ENCODE results near the gene IL1RAPL1.

IL1RAPL1 gene

DNA sequence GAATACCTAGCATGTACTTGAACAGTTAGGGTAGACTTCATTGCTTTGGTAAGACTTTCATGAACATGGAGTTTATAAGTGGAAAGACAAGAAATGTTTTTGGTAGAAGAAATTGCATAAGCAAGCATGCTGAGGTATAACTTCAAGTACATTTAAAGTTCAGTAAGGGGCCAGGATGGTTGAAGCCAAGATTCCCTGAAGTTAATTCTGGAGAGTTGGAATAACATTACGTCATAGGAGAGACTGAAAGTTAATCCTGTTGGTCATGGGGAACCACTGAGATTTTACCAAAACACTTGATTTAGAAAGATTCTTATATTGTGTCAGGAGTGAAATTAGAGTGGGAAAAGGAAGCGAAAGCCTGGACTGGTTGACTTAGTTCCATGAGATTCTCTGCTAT is 860.6 kb downstream of the IL1RAPL1 start:
- intact Hi-C loops (cut with DNase I): no loop called here
- DNase-seq: no peak

DNA sequence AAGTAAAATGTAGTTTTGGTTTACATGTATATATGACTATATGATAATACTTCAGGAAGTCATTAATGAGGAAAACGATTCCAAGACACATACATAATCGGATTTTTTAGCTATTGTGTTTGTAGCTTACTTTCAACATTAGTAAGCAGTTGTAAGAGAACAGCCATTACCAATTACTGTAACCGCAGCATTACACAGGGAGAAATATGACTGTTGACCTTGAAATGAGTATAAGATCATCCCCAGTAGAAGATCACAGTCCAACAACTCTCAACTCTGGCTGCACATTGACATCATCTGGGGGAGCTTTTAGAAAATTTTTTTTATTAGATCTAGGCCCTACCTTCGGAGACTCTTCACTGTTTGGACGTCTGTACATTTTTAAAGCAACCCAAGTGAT is 866.1 kb downstream of the IL1RAPL1 start:
- intact Hi-C loops (cut with DNase I): no loop called here
- DNase-seq: no peak

DNA sequence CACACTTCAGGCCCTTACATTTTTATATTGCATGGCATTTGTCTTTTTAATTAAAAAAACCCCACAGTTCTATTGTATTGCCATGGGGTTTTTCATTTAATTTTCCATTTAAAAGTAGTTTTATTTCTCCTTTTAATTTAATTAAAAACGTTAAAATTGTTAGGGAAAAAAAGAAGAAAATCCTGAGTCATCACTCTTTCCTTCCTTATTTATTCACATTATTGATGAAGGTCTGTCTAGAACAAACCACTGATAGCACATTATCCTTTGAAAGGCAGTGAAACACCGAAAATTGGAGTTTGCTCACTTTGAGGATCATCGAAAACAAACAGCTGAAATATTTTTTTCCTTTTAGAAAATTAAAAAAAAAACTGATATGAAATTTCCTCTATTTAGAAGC is 868.5 kb downstream of the IL1RAPL1 start:
- DNase-seq: no peak
- intact Hi-C loops (cut with DNase I): no loop called here

DNA sequence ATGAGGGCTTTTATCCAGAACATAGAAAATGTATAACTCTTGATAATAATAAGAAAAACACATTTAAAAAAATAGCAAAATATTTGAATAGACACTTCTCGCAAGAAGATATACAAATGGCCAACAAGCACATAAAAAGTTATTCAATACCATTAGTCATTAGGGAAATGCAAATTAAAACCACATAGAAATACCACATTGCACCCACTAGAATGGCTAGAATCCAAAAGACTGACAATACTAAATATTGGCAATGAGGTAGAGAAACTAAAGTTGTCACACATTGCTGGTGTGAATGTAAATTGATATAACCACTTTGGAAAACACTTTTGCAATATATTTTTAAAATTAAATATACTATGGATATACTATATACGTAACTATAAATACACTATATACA is 873.8 kb downstream of the IL1RAPL1 start:
- no peak for DNase-seq
- intact Hi-C loops (cut with DNase I): no loop called here

DNA sequence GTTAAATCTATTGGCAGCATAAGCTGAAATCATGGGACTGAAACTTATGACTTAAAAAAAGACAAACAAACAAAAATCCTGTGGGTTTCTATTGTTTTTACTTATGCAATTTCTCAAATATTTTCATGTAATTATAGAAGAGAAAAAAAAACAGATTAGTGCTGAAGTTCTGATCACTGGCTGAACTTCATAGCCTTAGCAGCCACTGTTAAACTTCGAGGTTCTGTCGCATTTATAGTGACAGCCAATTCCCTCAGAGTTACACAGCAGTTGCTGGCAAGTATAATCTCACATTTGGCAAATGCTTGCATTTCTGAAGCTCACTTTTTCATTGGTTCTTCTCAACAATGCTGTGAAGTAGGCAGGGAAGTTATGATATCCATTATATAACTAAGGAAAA is 879.2 kb downstream of the IL1RAPL1 start:
- no peak for DNase-seq
- intact Hi-C loops (cut with DNase I): no loop called here

DNA sequence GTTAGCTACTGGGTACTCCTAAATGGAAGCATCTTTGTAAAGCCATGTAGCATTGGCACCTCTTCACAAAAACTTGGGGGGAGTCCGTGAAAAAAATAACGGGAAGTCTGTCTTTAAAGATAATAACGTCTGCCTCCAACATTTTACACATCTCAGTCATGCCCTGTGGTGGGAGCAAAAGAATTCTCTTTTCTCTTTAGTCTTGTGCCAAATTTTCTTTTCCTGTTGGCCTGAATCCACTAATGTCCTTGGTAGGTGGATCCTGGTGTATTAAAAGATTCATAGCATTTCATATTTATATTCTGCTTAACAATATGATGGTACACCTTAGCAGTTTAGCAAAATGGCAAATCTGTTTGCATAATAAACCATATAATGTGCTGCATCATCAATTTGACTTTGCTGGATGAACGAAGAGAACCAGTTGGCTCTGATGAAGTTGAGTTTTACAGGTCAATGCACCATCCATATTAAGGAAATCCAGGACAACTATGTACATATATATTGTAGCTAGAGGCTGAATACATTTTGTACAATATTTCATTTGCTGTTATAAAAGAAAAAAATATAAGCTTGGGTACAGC is 881.8 kb downstream of the IL1RAPL1 start:
- intact Hi-C loops (cut with DNase I): no loop called here
- DNase-seq: no peak

DNA sequence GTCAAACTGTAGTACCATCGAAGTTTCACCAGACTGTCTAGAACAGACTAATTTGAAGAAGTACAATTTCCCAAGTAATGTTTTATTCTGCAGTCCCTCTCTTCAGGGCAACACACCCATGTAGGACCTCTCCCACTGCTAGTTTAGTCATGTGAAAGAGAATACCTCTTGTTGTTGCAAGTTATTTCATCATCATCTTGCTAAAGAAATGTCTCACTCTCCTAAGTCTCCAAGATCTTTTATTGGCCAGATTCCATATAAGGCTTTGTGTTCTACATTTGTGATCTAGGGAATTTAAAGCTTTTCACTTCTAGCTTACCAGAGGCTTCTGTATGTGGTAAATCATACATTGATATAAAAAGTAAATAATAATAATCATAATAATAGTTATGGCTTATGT is 882.8 kb downstream of the IL1RAPL1 start:
- DNase-seq: no peak
- intact Hi-C loops (cut with DNase I): no loop called here

DNA sequence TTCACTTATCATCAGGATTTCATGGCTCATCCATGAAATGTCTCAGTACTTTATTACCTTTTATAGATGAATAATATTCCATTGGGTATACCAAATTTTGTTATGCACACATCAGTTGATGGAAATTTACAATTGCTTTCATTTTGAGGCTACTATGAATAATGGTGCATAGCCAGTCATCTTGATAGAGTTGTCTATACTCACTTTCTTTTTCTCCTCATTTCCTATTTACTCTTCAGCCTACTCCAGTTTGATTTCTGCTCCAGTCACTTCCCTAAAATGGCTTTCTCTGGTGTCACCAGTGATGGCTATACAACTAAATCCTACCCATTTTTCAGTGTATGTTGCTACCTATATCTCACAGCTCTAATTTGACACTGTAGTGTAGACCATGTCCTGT is 884.6 kb downstream of the IL1RAPL1 start:
- DNase-seq: no peak
- intact Hi-C loops (cut with DNase I): no loop called here

DNA sequence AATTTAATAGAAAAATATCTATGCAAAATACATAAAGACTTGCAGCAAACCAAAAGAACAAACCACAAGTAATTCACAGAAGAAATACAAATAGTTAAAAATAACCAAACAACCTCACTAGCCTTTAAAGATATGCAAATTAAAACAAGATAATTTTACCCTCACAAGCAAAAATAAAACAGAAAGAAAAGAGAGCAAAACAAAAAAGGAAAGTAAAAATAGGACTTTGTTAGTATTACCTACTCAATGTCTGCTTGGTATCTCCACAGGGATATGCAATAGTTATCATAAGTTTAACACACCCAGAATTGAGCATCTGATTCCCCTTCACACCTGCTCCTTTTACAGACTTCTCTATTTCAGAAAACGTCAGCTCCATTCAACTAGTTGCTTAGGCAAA is 890.6 kb downstream of the IL1RAPL1 start:
- intact Hi-C loops (cut with DNase I): no loop called here
- no peak for DNase-seq

DNA sequence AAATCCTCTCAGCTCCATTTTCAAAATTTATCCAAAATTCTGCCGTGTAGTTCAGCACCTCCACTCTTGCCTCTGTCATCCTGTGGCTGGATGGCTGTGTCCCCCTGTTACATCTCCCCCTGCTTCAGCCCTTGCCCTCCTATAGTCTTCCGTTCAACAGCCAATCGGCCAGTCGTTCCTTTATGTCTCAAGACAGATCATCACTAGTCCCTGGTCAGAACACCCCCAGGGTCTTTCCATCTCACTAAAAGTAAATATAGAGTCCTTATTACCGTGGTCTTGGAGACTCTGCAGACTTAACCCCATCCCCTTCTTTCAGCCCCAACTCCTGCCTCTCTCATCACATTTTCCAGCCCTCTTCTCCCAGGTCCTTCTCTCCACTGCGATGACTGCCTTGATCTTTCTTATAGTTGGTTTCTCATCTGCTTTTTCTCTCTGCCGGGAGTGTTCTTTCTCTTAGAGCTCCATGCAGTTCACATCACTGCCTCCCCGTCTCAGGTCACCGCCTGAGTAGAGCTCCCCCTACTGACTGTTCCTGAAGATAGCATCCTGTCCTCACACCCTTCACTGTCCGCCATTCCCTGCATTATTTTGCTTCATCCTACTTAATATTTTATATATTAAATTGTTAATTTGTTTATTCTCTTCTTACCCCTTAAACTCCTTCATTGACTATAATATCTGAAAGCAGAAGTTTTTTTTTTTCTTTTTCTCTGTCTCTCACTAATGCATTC is 891.3 kb downstream of the IL1RAPL1 start:
- DNase-seq: peak in 12 of 42 donors; percentile 2 to 48 (median 11)
- intact Hi-C loops (cut with DNase I): no loop called here

DNA sequence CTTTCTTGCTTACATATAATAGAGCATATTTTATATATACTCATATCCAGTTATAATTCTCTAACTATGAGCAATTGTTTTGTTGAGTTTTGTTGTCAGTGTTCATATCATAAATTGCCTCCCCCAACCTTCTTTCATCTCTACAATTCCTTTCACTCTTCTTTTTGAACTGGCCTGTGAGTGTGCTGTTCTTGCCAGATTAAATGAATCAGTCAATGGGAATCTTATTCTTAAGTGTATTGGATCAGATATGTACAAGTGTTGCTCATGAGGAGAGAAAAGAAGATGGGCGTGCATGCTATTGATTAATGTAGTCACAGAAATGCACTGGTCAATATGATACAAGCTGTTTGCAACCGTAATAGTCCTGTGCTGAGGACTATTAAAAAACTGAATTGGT is 900.0 kb downstream of the IL1RAPL1 start:
- DNase-seq: no peak

DNA sequence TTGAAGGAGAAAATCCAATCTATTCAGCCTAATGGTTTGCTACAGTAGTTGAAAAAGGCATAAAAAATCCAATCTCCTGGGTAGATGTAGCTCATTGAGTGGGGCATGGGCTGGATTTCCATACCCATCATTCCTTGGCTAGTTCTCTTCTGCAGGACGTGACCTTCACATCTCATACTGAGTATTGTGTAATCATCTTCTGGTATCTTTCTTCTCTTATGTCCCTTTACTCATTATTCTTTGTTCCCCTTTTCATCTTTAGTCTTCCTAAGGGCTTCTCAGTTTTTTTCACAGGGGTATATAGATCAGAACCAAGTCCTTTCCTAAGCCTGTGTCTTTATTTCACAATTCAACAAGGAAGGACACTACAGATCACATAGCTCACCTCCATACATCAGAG is 900.5 kb downstream of the IL1RAPL1 start:
- intact Hi-C loops (cut with DNase I): no loop called here
- no peak for DNase-seq

More for the DNA sequence above, 900.0 kb downstream of the IL1RAPL1 start:
- intact Hi-C loops (cut with DNase I): no loop called here

DNA sequence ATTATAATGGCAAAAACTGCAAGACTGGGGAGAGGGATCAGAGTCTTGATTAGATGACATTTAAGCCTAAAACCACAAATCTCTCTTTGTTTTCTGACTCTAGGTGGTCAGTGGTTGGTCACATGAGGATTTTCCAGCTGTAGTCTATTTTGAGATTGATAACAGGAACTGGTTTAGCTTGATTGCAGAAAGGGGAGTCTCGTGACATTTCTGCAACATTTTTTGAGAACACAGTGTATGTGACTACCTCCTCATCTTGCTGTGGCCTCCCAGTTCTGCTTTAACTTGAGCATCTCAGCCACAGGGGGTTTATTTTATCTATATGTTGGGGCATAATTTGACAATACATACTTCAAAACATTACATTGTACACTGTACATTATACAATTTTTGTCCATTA is 901.7 kb downstream of the IL1RAPL1 start:
- intact Hi-C loops (cut with DNase I): no loop called here
- DNase-seq: no peak

DNA sequence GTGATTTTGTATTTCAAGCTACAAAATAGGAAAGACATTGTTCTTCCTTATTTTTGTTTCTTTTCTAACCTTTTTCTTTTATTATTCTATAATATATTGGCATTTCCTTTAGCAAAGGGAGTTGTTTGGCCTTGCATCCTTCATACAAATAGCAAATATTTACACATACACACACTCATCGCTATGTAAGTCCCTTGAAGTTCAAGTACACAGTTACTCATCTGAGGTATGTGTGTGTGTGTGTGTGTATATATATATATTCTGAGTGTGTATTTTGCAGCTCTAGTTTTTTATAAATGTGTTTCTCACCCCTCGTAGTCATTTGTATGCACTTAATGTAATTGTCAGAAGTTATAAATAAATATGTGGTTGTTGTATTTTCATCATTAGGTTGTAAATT is 903.4 kb downstream of the IL1RAPL1 start:
- intact Hi-C loops (cut with DNase I): no loop called here
- no peak for DNase-seq

DNA sequence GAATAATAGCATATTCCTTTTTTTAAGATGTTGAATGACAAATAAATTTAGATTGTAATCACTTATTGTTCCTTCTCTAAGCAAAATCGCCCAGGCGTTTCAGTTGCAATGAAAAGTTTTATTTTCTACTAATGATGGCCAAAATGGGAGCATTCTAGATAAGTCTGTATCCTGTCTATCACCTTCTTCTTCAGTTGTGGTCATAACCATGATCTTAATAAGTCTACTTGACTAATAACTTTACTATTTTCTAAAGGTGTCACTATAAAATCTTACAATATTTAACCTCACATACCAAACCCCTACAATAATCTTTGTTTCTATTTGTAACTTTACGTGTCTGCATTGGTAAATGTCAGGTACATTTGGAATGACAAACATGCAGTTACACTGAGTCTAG is 904.4 kb downstream of the IL1RAPL1 start:
- no peak for DNase-seq
- intact Hi-C loops (cut with DNase I): no loop called here

DNA sequence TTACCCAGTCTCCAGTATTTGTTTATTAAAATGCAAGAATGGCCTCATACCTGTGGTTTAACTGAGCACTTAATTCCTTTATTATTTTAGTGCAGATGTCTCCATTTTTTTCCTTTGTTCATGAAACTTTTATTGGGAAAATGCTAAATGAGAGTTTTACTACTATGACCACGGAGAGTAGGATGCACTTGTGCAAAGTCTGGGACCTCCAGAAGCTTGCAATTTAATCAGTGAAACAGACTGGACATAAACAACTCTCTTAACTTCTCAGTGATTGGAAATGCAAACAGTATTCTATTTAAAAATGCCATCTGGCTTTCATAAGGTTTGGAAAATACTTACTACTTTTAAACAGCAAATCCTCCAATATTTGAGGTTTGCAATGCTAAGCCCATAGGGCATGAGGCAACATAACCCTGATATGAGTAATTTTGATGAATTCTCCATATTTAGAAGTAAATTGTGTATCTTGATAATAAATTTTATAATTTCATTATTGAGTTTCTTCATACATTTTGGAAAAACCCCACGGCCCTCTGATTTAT is 909.5 kb downstream of the IL1RAPL1 start:
- intact Hi-C loops (cut with DNase I): no loop called here
- DNase-seq: no peak

DNA sequence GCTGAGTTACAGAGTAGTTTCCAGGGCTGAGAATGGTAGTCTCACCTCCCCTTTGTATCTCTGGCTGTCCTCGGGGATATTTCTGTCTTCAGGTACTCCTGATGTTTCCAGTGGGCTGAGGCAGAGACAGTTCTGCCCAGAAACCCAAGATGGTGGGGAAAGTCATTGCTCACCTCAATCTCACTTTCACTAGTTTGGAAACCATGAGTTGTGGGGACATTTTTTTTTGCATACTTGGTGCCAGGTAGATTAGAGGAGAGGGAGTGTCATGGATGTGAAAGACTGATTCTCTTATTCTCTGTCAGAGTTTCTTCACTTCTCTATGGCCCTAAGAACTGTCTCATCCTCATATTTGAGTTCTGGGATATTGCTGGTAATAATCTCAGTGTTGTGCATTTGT is 919.5 kb downstream of the IL1RAPL1 start:
- intact Hi-C loops (cut with DNase I): no loop called here
- no peak for DNase-seq

DNA sequence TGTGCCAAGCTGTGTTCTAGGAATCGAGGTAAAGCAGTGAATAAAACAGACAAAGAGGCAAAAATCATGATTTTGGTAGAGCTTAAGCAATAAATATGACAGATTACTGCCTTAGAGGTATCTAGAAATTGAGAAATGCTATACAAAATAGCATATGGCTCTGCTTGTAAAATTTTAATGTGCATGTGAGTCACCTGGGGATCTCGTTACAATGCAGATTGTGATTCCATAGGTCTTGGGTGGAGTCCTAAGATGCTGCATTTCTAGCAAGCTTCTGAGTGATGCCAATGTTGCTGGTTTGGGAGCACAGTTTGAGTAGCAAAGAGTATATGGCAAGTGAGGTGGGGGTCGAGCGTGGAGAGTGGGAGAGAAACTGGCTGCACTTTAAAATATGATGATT is 930.9 kb downstream of the IL1RAPL1 start:
- DNase-seq: no peak
- intact Hi-C loops (cut with DNase I): no loop called here

DNA sequence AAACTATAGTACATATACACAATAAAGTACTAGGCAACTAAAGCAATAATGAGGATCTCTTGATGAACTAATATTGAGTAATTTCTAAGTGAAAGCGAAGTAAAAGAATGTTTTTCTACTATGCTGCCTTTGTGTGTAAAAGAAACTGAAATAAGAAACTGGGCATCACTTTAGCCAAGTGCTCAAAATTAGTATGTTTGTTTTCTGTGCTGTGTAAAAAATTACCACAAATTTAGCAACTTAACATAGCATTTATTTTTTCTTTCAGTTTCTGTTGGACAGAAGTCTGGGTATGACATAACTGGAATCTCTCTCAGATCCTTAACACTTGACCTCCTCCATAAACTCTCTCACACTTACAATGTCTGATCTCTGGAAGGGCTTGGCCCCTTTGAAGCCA is 941.0 kb downstream of the IL1RAPL1 start:
- intact Hi-C loops (cut with DNase I): no loop called here
- DNase-seq: no peak

DNA sequence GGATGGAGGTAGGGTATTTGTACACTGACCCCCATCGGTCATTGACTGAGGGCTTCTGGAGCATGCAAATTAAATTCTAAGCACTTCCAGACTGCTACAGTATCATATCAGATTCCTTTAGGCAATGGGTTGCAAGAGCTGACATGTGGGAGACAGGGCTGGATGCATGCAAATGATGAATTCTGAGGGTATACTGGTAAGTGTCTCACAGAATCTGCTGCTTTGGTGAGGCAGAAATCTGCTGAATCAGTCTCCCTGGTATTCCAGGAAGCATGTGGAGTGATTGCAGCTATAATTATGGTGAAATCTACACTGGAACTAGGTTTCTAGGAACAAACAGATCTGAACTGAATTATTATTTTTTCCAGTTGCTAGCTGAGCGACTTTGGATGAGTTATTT is 943.3 kb downstream of the IL1RAPL1 start:
- no peak for DNase-seq
- intact Hi-C loops (cut with DNase I): no loop called here

DNA sequence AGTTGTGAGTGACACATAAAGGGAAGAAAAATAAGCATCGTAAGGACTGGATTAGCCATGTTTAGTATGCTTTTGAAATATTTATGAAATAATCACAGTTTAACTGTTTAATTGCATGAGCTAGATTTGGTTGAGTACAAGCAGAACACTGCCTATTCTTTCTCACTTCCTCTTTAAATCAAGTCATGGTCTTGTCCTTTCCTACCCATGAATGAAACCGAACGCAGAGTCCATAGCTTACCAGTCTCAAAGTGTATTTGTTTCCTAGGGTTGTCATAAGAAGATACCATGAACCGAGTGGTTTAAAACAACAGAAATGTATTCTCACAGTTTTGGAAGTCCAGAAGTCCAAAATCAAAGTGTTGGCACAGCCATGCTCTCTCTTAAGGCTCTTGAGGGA is 944.1 kb downstream of the IL1RAPL1 start:
- intact Hi-C loops (cut with DNase I): no loop called here
- no peak for DNase-seq

Measured in head of caudate nucleus (tissue), 42 donors.